ENCODE measurements around the gene STPG2. TPM values are rescaled to one million over a fixed set of nuclear protein-coding genes. Genes with fewer than 3 reads are reported as not detected.

Gene STPG2
- total RNA-seq, 1 donor from 2014 or later: 1.1 TPM

GRCh38 chr4:98026362-98026761, 116.9 kb downstream of the STPG2 start:
- Mint-ChIP-seq H3K27ac (no peak overlapping the region), H3K36me3 (ENCODE audit: insufficient read depth) (no peaks in the 10 kb centered on the region), H3K9me3 (ENCODE audit: low read depth) (peaks cover 16% of the 10 kb centered on the region), H3K4me1 (ENCODE audit: low read depth) (no peaks in the 10 kb centered on the region), H3K27me3 (no peaks in the 10 kb centered on the region), H3K4me3 (ENCODE audit: low read depth) (no peak overlapping the region)
- TF ChIP-seq, protein P1, sequence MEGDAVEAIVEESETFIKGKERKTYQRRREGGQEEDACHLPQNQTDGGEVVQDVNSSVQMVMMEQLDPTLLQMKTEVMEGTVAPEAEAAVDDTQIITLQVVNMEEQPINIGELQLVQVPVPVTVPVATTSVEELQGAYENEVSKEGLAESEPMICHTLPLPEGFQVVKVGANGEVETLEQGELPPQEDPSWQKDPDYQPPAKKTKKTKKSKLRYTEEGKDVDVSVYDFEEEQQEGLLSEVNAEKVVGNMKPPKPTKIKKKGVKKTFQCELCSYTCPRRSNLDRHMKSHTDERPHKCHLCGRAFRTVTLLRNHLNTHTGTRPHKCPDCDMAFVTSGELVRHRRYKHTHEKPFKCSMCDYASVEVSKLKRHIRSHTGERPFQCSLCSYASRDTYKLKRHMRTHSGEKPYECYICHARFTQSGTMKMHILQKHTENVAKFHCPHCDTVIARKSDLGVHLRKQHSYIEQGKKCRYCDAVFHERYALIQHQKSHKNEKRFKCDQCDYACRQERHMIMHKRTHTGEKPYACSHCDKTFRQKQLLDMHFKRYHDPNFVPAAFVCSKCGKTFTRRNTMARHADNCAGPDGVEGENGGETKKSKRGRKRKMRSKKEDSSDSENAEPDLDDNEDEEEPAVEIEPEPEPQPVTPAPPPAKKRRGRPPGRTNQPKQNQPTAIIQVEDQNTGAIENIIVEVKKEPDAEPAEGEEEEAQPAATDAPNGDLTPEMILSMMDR (IDR thresholded peaks at IDR 0.05; ENCODE audit: unreplicated experiment): no peak
- DNase-seq (ENCODE audit: low spot score, unreplicated experiment): no peak

DNA sequence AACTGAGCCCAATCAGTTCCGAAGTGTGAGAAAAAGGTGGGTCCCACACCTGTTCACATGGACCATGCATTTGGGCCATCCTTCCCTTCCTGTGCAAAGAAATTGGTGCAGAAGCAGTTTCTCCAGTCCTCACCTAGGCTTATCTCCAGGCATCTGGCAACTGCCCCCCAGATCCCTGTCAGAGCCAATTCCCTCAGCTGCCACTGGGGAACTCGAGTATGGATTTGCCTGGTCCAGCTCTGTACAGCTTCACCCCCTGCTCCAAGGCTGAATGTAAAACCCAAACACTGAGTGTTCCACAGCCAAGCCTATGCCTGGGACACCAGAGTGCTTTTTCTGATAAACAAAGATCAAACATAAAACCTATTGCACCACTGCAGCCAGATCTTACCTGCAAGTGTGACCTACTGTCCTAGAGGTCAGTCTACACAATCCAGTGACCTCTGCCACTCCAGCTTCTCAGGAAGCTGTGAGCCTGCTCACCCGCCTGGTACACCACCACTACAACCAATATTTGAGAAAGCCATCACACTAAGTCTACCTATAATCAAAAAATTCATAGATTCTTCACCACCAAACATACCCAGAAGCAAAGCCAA, 136.4 kb downstream of the STPG2 start:
- no peak overlapping the region for H3K27ac Mint-ChIP-seq
- H3K36me3 Mint-ChIP-seq (ENCODE audit: insufficient read depth): no peaks in the 10 kb centered on the region
- no peaks in the 10 kb centered on the region for H3K4me1 Mint-ChIP-seq (ENCODE audit: low read depth)
- H3K9me3 Mint-ChIP-seq (ENCODE audit: low read depth): peaks cover 6% of the 10 kb centered on the region
- no peaks in the 10 kb centered on the region for H3K27me3 Mint-ChIP-seq
- DNase-seq (ENCODE audit: low spot score, unreplicated experiment): no peak
- no peak overlapping the region for H3K4me3 Mint-ChIP-seq (ENCODE audit: low read depth)
- TF ChIP-seq, protein P1 (IDR thresholded peaks at IDR 0.05; ENCODE audit: unreplicated experiment): no peak

GRCh38 chr4:98006060-98006459, 137.2 kb downstream of the STPG2 start:
- DNase-seq (ENCODE audit: low spot score, unreplicated experiment): no peak
- Mint-ChIP-seq H3K9me3 (ENCODE audit: low read depth) (peaks cover 3% of the 10 kb centered on the region), H3K27ac (no peak overlapping the region), H3K4me3 (ENCODE audit: low read depth) (no peak overlapping the region), H3K27me3 (no peaks in the 10 kb centered on the region), H3K4me1 (ENCODE audit: low read depth) (no peaks in the 10 kb centered on the region), H3K36me3 (ENCODE audit: insufficient read depth) (no peaks in the 10 kb centered on the region)
- TF ChIP-seq, protein P1 (IDR thresholded peaks at IDR 0.05; ENCODE audit: unreplicated experiment): no peak

GRCh38 chr4:98000940-98001339, 142.3 kb downstream of the STPG2 start:
- H3K4me1 Mint-ChIP-seq (ENCODE audit: low read depth): no peaks in the 10 kb centered on the region
- H3K36me3 Mint-ChIP-seq (ENCODE audit: insufficient read depth): no peaks in the 10 kb centered on the region
- DNase-seq (ENCODE audit: low spot score, unreplicated experiment): no peak
- TF ChIP-seq, protein P1 (IDR thresholded peaks at IDR 0.05; ENCODE audit: unreplicated experiment): no peak
- H3K4me3 Mint-ChIP-seq (ENCODE audit: low read depth): no peak overlapping the region
- no peaks in the 10 kb centered on the region for H3K27me3 Mint-ChIP-seq
- no peak overlapping the region for H3K27ac Mint-ChIP-seq
- peaks cover 9% of the 10 kb centered on the region for H3K9me3 Mint-ChIP-seq (ENCODE audit: low read depth)

GRCh38 chr4:97998203-97998602, 145.1 kb downstream of the STPG2 start:
- TF ChIP-seq, protein P1 (IDR thresholded peaks at IDR 0.05; ENCODE audit: unreplicated experiment): no peak
- Mint-ChIP-seq H3K27me3 (no peaks in the 10 kb centered on the region), H3K9me3 (ENCODE audit: low read depth) (peaks cover 25% of the 10 kb centered on the region), H3K36me3 (ENCODE audit: insufficient read depth) (no peaks in the 10 kb centered on the region), H3K27ac (no peak overlapping the region), H3K4me3 (ENCODE audit: low read depth) (no peak overlapping the region), H3K4me1 (ENCODE audit: low read depth) (no peaks in the 10 kb centered on the region)
- no peak for DNase-seq (ENCODE audit: low spot score, unreplicated experiment)

Measured in progenitor cell of endocrine pancreas (in vitro differentiated cells).